Right lobe of liver (tissue), 6 donors: ENCODE measurements around the gene ZNF800. TPM values are rescaled to one million over a fixed set of nuclear protein-coding genes. Genes with fewer than 3 reads are reported as not detected.

Experiments
- ATAC-seq, 4 donors: fragments of 200-7000 bp; cut with Tn5 transposase; one replicate each; pipeline ENCODE4 v1.9.1; 2020; ENCODE audit warnings: mild to moderate bottlenecking in 4 of 4, moderate library complexity in 4 of 4
- DNase-seq, 3 donors: peaks; one replicate each; pipeline ENCODE4 v3.0.0-alpha.2; 2020
- H3K27ac ChIP-seq, 3 donors: fragments of 200-600 bp; one replicate each; pipeline ENCODE4 v1.8.0; 2022
- H3K27me3 ChIP-seq, 2 donors: fragments of 200-600 bp; one replicate each; pipeline ENCODE4 v1.8.0; 2022
- H3K36me3 ChIP-seq, 4 donors: fragments of 200-600 bp; sonication (generic) in 1 of 4; one replicate each; pipeline versions ENCODE4 v1.5.1 to v1.8.0; 2017 to 2022; ENCODE audit warnings: control low read depth in 1 of 4
- H3K4me1 ChIP-seq, 4 donors: fragments of 200-600 bp; sonication (generic) in 1 of 4; one replicate each; pipeline versions ENCODE4 v1.5.1 to v1.8.0; 2017 to 2022; ENCODE audit warnings: control low read depth in 1 of 4
- H3K4me3 ChIP-seq, 3 donors: fragments of 200-600 bp; one replicate each; pipeline ENCODE4 v1.8.0; 2022
- H3K9me3 ChIP-seq, 4 donors: fragments of 200-600 bp; sonication (generic) in 1 of 4; one replicate each; pipeline versions ENCODE4 v1.5.1 to v1.8.0; 2017 to 2022; ENCODE audit warnings: control low read depth in 1 of 4
- CTCF ChIP-seq, 4 donors: fragments of 200-600 bp in 3 of 4; fragments of 450-650 bp in 1 of 4; IDR thresholded peaks; one replicate each; pipeline versions ENCODE4 v1.5.1 to v1.8.0; 2016 to 2022; ENCODE audit warnings: antibody characterized with exemption in 4 of 4, mild to moderate bottlenecking in 2 of 4
- POLR2A ChIP-seq: fragments of 450-650 bp; IDR thresholded peaks from one replicate; pipeline ENCODE4 v1.6.1; 2017; ENCODE audit warnings: antibody characterized with exemption, mild to moderate bottlenecking
- WGBS: methylation state at CpG from one replicate; pipeline ENCODE4 v1.1.6; 2018; ENCODE audit warnings: low coverage, low lambda C conversion rate; ENCODE audit not compliant: insufficient coverage; ENCODE audit errors: missing lambda C conversion rate; 5-methylcytosine and 5-hydroxymethylcytosine counted together
- intact Hi-C, 2 donors: fragments of 100-400 bp; cut with DNase I; formaldehyde crosslinking; loops; one replicate each; pipeline versions ENCODE4 v1.11.2 to v1.14.1; 2022
- total RNA-seq, 6 experiments: library from RNA; depleted of rRNA in 2 of 6; stranded (reverse); fragments of >200 nt in 2 of 6; fragmentation: NEBNext Ultra II Directional in 3 of 6; extraction: Animal tissue kit (Norgen Biotek cat#: 25700) in 3 of 6; gene quantifications; one replicate each; pipeline versions ENCODE4 v1.1.0 to v1.2.4, GENCODE V29; 2016 to 2023
- donor health status: DM: no; HTN: yes; CAD: no.
- donor health status: DM: no; HTN: no; CAD: no.
- donor health status: DM: no; HTN: no; CAD: no.
- donor health status: DM: no; HTN: yes; CAD: no.
- donor health status: DM: no; HTN: yes; CAD: no.

The ZNF800 gene
- total RNA-seq, 6 experiments from 2014 or later, result 12.5 to 32.3 (median 15.3) TPM

DNA sequence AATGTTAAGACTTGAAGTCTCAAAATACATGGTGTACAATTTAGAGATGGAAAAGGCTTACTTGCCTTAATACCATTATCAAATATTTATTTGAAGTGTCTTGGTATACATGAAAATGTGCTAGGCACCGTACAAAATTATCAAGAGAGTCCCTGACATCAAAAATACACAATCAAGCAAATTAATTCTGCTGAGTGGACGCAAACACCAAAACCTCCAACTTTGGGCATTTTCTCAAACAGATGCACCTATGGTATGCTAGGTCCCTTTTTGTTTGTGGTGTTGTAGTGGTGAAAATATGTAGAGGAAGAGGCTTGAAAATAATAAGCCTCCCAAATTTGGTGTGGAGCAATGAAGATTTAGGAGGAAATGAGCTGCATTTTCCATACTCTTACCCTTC, 24.8 kb downstream of the ZNF800 start:
- no peaks in the 10 kb centered on the region for H3K9me3 ChIP-seq
- no peak for ATAC-seq
- H3K36me3 ChIP-seq, result peaks cover 0 to 7% (median 3%) of the 10 kb centered on the region in 4 donors
- H3K4me1 ChIP-seq, result no peaks in the 10 kb centered on the region
- H3K27me3 ChIP-seq, result no peaks in the 10 kb centered on the region
- H3K4me3 ChIP-seq, result no peak overlapping the region
- no peak for DNase-seq
- WGBS, result 97% methylated on average over 2 of the region's 2 CpGs
- H3K27ac ChIP-seq, result no peak overlapping the region
- TF ChIP-seq POLR2A, result no peak
- no peak for TF ChIP-seq CTCF (IDR thresholded peaks at IDR 0.05)
- intact Hi-C loops, result no loop called here

- no peak overlapping the region for H3K27ac ChIP-seq
- H3K27me3 ChIP-seq, result no peaks in the 10 kb centered on the region
- WGBS, result 94% methylated on average over 2 of the region's 2 CpGs
- ATAC-seq (no peak), DNase-seq (no peak)
- H3K36me3 ChIP-seq, result peaks cover 0 to 7% (median 2%) of the 10 kb centered on the region in 4 donors
- no peaks in the 10 kb centered on the region for H3K9me3 ChIP-seq
- intact Hi-C loops, result no loop called here
- no peak for TF ChIP-seq POLR2A
- no peak for TF ChIP-seq CTCF (IDR thresholded peaks at IDR 0.05)
- H3K4me3 ChIP-seq, result no peak overlapping the region
- no peaks in the 10 kb centered on the region for H3K4me1 ChIP-seq
Observed at GRCh38 chr7:127366680-127367079, 25.8 kb downstream of the ZNF800 start.

GRCh38 chr7:127365957-127366315, 26.6 kb downstream of the ZNF800 start:
- no peak for TF ChIP-seq POLR2A
- TF ChIP-seq CTCF (IDR thresholded peaks at IDR 0.05), result no peak
- H3K4me1 ChIP-seq, result no peaks in the 10 kb centered on the region
- DNase-seq (no peak), ATAC-seq (no peak)
- H3K4me3 ChIP-seq, result no peak overlapping the region
- peaks cover 0 to 9% (median 4%) of the 10 kb centered on the region in 4 donors for H3K36me3 ChIP-seq
- WGBS, result 94% methylated on average over 2 of the region's 2 CpGs
- no peaks in the 10 kb centered on the region for H3K27me3 ChIP-seq
- H3K9me3 ChIP-seq, result no peaks in the 10 kb centered on the region
- intact Hi-C loops, result no loop called here
- H3K27ac ChIP-seq, result no peak overlapping the region

DNA sequence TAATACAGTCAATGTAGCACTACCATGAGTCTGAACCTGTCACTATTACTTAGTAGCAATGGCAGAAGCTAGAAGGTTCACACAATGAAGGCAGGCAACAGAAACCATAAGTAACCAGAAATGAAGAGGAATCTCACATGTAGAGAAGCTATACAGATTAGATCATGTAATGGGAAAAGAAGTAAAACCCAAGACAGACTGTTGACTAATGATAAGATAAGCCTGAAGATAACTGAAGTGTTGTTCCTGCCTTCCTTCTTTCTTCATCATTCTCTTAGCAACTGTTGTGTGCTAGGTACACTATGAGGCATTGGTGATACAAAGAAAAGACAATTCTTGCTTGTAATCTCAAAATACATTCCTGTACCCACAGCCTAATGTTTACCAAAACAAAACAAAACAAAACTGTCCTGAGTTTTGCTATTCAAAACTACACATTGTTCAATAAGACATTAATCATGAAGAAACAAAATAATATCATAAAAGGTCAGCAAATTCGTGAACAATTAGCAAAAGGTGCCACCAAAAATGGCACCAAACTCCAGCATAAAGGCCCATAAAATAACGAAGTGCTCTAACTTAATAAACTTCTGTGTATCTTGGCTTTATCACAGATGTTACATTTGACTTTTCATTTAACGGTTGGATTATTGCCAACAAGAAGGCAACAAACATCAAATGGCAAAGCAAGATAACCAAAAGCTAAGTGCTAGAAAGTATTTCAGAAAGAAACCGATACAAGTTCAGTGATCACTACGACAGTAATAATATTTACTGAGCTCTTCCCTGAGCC, 27.1 kb downstream of the ZNF800 start:
- Histone ChIP-seq H3K9me3 (no peaks in the 10 kb centered on the region), H3K4me1 (no peaks in the 10 kb centered on the region), H3K4me3 (no peak overlapping the region), H3K27me3 (no peaks in the 10 kb centered on the region), H3K36me3 (peaks cover 0 to 11% (median 4%) of the 10 kb centered on the region in 4 donors), H3K27ac (no peak overlapping the region)
- WGBS, result 67% methylated on average over 5 of the region's 5 CpGs
- TF ChIP-seq CTCF (IDR thresholded peaks at IDR 0.05), result no peak
- TF ChIP-seq POLR2A, result no peak
- intact Hi-C loops, result no loop called here
- DNase-seq (no peak), ATAC-seq (no peak)
